NCI-H526 (cell line): ENCODE results near the gene SOHLH1.
A peak's percentile ranks its signal among the peaks of the same experiment; 100 is the strongest.

Source experiments
- DNase-seq, 2 experiments: peaks; one replicate each; lab custom pipeline; 2025; lab: John Stamatoyannopoulos, UW

The SOHLH1 gene

GRCh38 chr9:135729480-135729879 is 30.2 kb upstream of the SOHLH1 start:
- no peak for DNase-seq

GRCh38 chr9:135728436-135729110 is 29.3 kb upstream of the SOHLH1 start:
- DNase-seq, result no peak

- no peak for DNase-seq
Observed at GRCh38 chr9:135727257-135727875, 28.1 kb upstream of the SOHLH1 start.

GRCh38 chr9:135726138-135726853 is 27.0 kb upstream of the SOHLH1 start:
- DNase-seq, result no peak

GRCh38 chr9:135724186-135724787 is 25.0 kb upstream of the SOHLH1 start:
- DNase-seq, result no peak

- no peak for DNase-seq
Observed at GRCh38 chr9:135722365-135722764, 23.1 kb upstream of the SOHLH1 start.

- DNase-seq, result no peak
Observed at GRCh38 chr9:135719472-135719871, 20.2 kb upstream of the SOHLH1 start.

GRCh38 chr9:135718616-135719015 is 19.3 kb upstream of the SOHLH1 start:
- no peak for DNase-seq

GRCh38 chr9:135717410-135717809 is 18.1 kb upstream of the SOHLH1 start:
- no peak for DNase-seq

- DNase-seq, result no peak
Observed at GRCh38 chr9:135716045-135716444, 16.8 kb upstream of the SOHLH1 start.

- no peak for DNase-seq
Observed at GRCh38 chr9:135715056-135715595, 15.8 kb upstream of the SOHLH1 start.

- peak in 1 of 2 experiments; percentile 21 for DNase-seq
Observed at GRCh38 chr9:135714242-135715055, 15.2 kb upstream of the SOHLH1 start.

- DNase-seq, result no peak
Observed at GRCh38 chr9:135712613-135713295, 13.5 kb upstream of the SOHLH1 start.

GRCh38 chr9:135711881-135712280 is 12.6 kb upstream of the SOHLH1 start:
- no peak for DNase-seq

- no peak for DNase-seq
Observed at GRCh38 chr9:135711391-135711790, 12.1 kb upstream of the SOHLH1 start.

- DNase-seq, result no peak
Observed at GRCh38 chr9:135708164-135708563, 8.9 kb upstream of the SOHLH1 start.

- DNase-seq, result no peak
Observed at GRCh38 chr9:135707252-135708138, 8.2 kb upstream of the SOHLH1 start.

- no peak for DNase-seq
Observed at GRCh38 chr9:135706288-135706687, 7.0 kb upstream of the SOHLH1 start.

- no peak for DNase-seq
Observed at GRCh38 chr9:135705376-135705775, 6.1 kb upstream of the SOHLH1 start.

- DNase-seq, result no peak
Observed at GRCh38 chr9:135704483-135704882, 5.2 kb upstream of the SOHLH1 start.
